Measurements from ENCODE around the gene CEP128.

CEP128 gene

GRCh38 chr14:80523518-80524117 lies 417.9 kb downstream of the CEP128 start:
- no peak for DNase-seq

GRCh38 chr14:80522936-80523335 lies 418.6 kb downstream of the CEP128 start:
- DNase-seq = no peak

- no peak for DNase-seq
Measured at GRCh38 chr14:80522411-80522810, 419.1 kb downstream of the CEP128 start.

- DNase-seq = no peak
Measured at GRCh38 chr14:80521456-80521855, 420.1 kb downstream of the CEP128 start.

- no peak for DNase-seq
Measured at GRCh38 chr14:80519002-80519401, 422.5 kb downstream of the CEP128 start.

- DNase-seq = no peak
Measured at GRCh38 chr14:80518173-80518572, 423.4 kb downstream of the CEP128 start.

- no peak for DNase-seq
Measured at GRCh38 chr14:80507292-80507869, 434.2 kb downstream of the CEP128 start.

- DNase-seq = no peak
Measured at GRCh38 chr14:80504781-80505180, 436.8 kb downstream of the CEP128 start.

GRCh38 chr14:80498533-80498932 lies 443.0 kb downstream of the CEP128 start:
- no peak for DNase-seq

- DNase-seq = no peak
Measured at GRCh38 chr14:80496090-80496489, 445.4 kb downstream of the CEP128 start.

- no peak for DNase-seq
Measured at GRCh38 chr14:80494769-80495168, 446.8 kb downstream of the CEP128 start.

GRCh38 chr14:80493620-80494019 lies 447.9 kb downstream of the CEP128 start:
- DNase-seq = no peak

GRCh38 chr14:80491650-80492049 lies 449.9 kb downstream of the CEP128 start:
- DNase-seq = no peak

- DNase-seq = no peak
Measured at GRCh38 chr14:80491131-80491530, 450.4 kb downstream of the CEP128 start.

- no peak for DNase-seq
Measured at GRCh38 chr14:80489513-80489912, 452.0 kb downstream of the CEP128 start.

- no peak for DNase-seq
Measured at GRCh38 chr14:80485764-80486163, 455.8 kb downstream of the CEP128 start.

GRCh38 chr14:80483331-80483730 lies 458.2 kb downstream of the CEP128 start:
- DNase-seq = no peak

- DNase-seq = no peak
Measured at GRCh38 chr14:80477388-80478160, 464.0 kb downstream of the CEP128 start.

GRCh38 chr14:80475074-80475473 lies 466.5 kb downstream of the CEP128 start:
- no peak for DNase-seq

GRCh38 chr14:80468331-80469122 lies 473.0 kb downstream of the CEP128 start:
- no peak for DNase-seq

- no peak for DNase-seq
Measured at GRCh38 chr14:80465546-80466220, 475.9 kb downstream of the CEP128 start.

GRCh38 chr14:80464531-80465149 lies 476.9 kb downstream of the CEP128 start:
- DNase-seq = no peak

All from OCI-M1 (cell line).